Cardiac ventricle fibroblast (primary cell): ENCODE results near the gene ATP2A2. TPM values are rescaled to one million over a fixed set of nuclear protein-coding genes. Genes with fewer than 3 reads are reported as not detected.

ENCODE experiments used
- total RNA-seq: library from RNA; depleted of rRNA; stranded (reverse); fragments of >200 nt; gene quantifications from 2 replicates; pipeline ENCODE4 v1.2.3, GENCODE V29; 2015

The ATP2A2 gene
- total RNA-seq = 90.5 and 92.3 TPM in 2 replicates

DNA sequence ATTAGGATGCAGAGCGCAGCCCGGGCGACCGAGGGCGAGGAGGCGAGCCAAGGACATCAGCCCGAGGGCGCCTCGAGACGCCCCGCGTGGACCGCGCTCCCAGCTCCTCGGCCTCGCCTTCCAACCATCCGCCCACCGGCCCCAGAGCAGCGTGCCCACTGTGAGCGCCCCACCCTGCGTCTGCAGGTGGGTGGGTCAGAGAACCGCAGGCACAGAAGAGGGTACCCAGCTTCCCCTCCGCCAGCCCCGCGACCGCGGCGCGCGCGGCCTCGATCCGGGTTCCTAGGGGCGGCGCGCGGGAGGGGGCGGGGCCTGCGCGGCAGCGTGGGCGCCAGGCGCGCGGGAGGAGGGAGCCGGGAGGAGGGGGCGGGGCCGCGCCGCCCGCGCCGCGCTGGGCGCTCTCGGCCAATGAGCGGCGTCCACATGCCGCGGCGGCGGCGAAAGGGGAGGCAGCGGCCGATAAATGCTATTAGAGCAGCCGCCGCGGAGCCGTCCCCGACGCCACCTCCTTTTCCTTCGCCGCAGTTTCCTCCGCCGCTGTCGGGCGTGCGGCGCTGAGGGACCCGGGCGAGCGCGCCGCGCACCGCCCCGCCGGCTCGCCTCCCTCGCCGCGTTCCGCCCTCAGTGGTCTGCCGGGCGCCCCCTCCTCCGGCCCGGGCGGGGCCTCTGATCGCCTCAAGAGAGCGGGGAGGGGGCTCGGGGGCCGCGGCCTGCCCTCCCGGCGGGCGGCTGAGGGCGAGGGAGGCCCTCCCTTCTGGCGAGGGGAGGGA lies at the start of gene ATP2A2:
ATP2A2 (plus strand) TSS at position 469 of the 770 bp plus-strand sequence. CDS start 543 bp downstream, outside the sequence.

Other genes with a start within 250 kb of the ATP2A2 start
- gene C12orf76, start 232.7 kb upstream of the ATP2A2 start, total RNA-seq = 17.5 and 18.0 TPM in 2 replicates
- gene IFT81, start 156.9 kb upstream of the ATP2A2 start, total RNA-seq = 5.3 and 7.0 TPM in 2 replicates
- gene ANAPC7, start 122.5 kb downstream of the ATP2A2 start, total RNA-seq = 27.1 and 28.8 TPM in 2 replicates
- 414 and 601 TPM in 2 replicates for gene ARPC3, start 169.1 kb downstream of the ATP2A2 start, total RNA-seq
- 9.8 and 18.0 TPM in 2 replicates for gene GPN3, start 187.0 kb downstream of the ATP2A2 start, total RNA-seq
- gene FAM216A, start 187.6 kb downstream of the ATP2A2 start, total RNA-seq = 13.3 and 13.7 TPM in 2 replicates
- gene VPS29, start 220.9 kb downstream of the ATP2A2 start, total RNA-seq = 46.6 and 47.4 TPM in 2 replicates
- gene RAD9B, start 221.1 kb downstream of the ATP2A2 start, total RNA-seq = 0.05 TPM in 1 of 2 replicates, not detected in the other